ENCODE results near the gene SNAP23.
A peak's percentile ranks its signal among the peaks of the same experiment; 100 is the strongest.
"Not testable (repeated sequence)": the region's sequence is repeated elsewhere in the genome, so short reads cannot be mapped to it uniquely, and the experiment has no call there.

SNAP23 gene

DNA sequence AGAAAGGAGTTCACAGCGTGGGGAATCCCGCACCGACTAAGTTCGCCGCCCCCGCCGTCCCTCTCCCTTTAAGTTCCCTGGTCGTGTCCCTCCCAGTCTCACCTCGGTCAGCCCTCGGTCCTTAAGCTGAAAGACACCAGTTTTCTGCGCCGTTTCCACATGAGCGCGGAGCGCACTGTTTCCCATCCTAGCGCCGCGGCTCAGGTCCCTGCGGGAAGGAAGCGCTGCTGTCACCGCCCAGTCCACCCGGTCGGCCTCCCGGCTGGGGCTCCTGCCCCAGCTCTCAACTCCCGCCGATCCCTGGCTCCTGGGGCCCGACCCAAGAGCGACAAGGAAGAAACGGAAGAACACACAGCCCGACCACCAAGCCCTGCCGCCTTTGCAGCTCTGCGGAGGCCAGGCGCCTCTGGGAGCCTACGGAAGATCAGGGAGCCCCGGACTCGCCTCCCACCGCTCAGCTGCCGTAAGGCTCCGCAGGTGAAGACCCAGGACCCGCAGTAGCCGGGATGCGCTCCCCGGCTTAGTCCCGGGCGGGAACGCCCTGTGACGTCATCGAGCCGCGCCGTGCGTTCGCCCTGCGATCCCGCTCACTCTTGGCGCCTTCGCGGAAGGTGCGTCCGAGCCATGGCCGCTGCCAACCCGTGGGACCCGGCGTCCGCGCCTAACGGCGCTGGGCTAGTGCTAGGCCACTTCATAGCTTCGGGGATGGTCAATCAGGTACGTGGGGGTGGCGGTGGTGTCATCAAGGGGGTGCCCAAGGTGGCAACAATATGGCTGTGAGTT lies 53.0 kb downstream of the SNAP23 start, which contains the start of the genes HAUS2 and LRRC57:
Gene HAUS2 (plus strand): TSS at position 590 of the 783 bp plus-strand sequence. CDS start 35 bp downstream, at position 625.
Gene LRRC57 (minus strand): TSS at position 545 of the 783 bp plus-strand sequence. CDS start 359 bp downstream, at position 186.
- H3K4me1 ChIP-seq (ENCODE audit: control insufficient read depth, insufficient read depth, low read length): peaks cover 7% of the 10 kb centered on the region
- no peaks in the 10 kb centered on the region for H3K27me3 ChIP-seq (ENCODE audit: control insufficient read depth, insufficient read depth, low read length)
- peak within 1 kb of the TSS; percentile 99 for H3K9ac ChIP-seq (ENCODE audit: low read length)
- no peaks in the 10 kb centered on the region for H3K9me3 ChIP-seq (ENCODE audit: control insufficient read depth, low read length)
- peak within 1 kb of the TSS; percentile 92 for H3K4me3 ChIP-seq (ENCODE audit: low read length)
- H3K36me3 ChIP-seq (ENCODE audit: control insufficient read depth, insufficient read depth, low read length): no peaks in the 10 kb centered on the region

DNA sequence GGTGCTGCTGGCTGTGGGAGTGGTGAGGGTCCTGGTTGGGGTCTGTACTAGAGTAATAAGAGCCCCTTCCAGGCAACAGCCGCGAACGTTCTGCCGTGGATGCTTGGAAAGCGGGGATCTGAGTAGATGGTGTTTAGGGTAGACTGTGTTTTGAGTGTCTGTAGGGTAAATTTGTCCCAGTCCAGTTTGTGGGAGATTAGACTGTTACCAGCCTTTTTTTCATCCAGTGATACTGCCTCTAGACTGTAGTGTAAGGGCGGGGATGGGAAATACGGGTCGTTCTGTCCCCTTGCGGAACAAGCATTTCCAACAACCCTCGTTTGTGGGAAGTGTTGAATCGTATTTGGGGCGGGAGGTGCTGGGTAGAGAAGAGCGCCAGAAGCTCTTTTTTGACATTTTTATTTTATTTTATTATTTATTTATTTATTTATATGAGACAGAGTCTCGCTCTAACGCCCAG lies 53.6 kb downstream of the SNAP23 start:
- Histone ChIP-seq H3K9ac (ENCODE audit: low read length) (peak overlapping the region; percentile 99), H3K9me3 (ENCODE audit: control insufficient read depth, low read length) (no peaks in the 10 kb centered on the region), H3K4me1 (ENCODE audit: control insufficient read depth, insufficient read depth, low read length) (peaks cover 7% of the 10 kb centered on the region), H3K36me3 (ENCODE audit: control insufficient read depth, insufficient read depth, low read length) (no peaks in the 10 kb centered on the region), H3K4me3 (ENCODE audit: low read length) (peak overlapping the region; percentile 92), H3K27me3 (ENCODE audit: control insufficient read depth, insufficient read depth, low read length) (no peaks in the 10 kb centered on the region)

DNA sequence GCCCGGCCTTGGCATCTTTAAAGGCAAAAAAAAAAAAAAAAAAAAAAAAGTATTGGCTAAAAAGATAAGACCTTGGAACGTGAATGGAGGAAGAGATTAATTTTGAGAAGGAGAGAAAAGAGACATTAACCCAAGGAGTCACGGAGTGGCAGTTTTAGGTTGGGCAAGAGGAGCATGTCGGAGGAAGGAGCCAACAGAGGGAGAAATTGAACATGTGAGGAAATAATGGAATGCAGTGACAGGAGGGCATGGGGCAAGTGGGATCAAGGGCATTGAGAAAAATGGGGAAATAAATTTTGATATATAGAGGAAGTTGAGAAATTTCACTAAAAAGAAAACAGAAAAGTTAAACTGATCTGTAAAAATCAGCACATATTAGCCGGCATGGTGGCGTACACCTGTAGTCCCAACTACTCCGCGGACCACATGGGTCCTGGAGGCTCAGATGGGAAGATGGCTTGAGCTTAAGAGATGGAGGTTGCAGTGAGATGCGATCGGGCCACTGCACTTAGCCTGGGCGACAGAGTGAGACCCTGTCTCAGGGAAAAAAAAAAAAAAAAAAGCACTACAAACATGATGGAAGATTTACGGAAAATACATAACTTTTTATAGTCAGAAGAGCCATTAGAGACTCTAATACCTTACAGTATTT lies 54.4 kb downstream of the SNAP23 start:
- Histone ChIP-seq H3K4me1 (ENCODE audit: control insufficient read depth, insufficient read depth, low read length) (peaks cover 7% of the 10 kb centered on the region), H3K4me3 (ENCODE audit: low read length) (no peak overlapping the region), H3K9ac (ENCODE audit: low read length) (peak overlapping the region; percentile 4), H3K27me3 (ENCODE audit: control insufficient read depth, insufficient read depth, low read length) (no peaks in the 10 kb centered on the region), H3K36me3 (ENCODE audit: control insufficient read depth, insufficient read depth, low read length) (no peaks in the 10 kb centered on the region), H3K9me3 (ENCODE audit: control insufficient read depth, low read length) (no peaks in the 10 kb centered on the region)

DNA sequence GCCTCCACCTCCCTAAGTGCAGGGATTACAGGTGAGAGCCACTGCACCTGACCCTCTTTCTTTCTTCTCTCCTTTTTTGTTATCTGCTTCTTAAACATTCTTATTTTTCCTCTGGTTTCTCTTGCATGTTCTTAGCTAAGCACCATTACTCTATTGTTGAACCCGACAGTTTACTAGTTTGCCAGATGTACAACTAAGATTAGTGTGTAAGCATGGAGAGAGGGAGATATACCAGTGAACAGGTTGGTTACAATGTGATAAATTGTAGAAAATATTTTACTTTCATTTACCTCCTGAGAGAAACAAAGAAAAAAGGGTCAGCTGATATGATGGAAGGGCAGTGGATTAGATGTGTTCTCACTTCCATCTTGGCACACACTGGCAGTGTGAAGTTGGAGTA lies 58.1 kb downstream of the SNAP23 start:
- H3K27me3 ChIP-seq (ENCODE audit: control insufficient read depth, insufficient read depth, low read length): no peaks in the 10 kb centered on the region
- no peaks in the 10 kb centered on the region for H3K36me3 ChIP-seq (ENCODE audit: control insufficient read depth, insufficient read depth, low read length)
- no peaks in the 10 kb centered on the region for H3K9me3 ChIP-seq (ENCODE audit: control insufficient read depth, low read length)
- no peaks in the 10 kb centered on the region for H3K4me1 ChIP-seq (ENCODE audit: control insufficient read depth, insufficient read depth, low read length)
- no peak overlapping the region for H3K9ac ChIP-seq (ENCODE audit: low read length)
- no peak overlapping the region for H3K4me3 ChIP-seq (ENCODE audit: low read length)

DNA sequence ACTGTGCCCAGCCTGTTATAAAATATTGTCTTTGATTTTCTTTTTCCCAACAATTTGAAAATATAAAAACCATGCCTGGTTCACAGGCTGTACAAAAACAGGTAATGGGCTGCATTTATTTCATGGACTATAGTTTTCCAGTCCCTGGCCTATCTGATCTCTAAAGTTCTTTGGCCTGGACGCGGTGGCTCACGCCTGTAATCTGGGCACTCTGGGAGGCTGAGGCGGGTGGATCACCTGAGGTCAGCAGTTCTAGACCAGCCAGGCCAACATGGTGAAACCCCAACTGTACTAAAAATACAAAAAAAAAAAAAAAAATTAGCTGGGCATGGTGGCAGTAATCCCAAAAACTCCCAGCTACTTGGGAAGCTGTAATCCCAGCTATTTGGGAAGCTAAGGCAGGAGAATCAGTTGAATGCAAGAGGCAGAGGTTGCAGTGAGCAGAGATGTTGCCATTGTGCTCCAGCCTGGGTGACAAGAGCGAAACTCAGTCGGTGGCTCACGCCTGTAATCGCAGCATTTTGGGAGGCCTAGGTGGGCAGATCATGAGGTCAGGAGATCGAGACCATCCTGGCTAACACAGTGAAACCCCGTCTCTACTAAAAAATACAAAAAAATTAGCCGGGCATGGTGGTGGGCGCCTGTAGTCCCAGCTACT lies 61.2 kb downstream of the SNAP23 start:
- not testable (repeated sequence) for H3K4me3 ChIP-seq (ENCODE audit: low read length); H3K4me1 ChIP-seq (ENCODE audit: control insufficient read depth, insufficient read depth, low read length); H3K36me3 ChIP-seq (ENCODE audit: control insufficient read depth, insufficient read depth, low read length); H3K27me3 ChIP-seq (ENCODE audit: control insufficient read depth, insufficient read depth, low read length); H3K9me3 ChIP-seq (ENCODE audit: control insufficient read depth, low read length); H3K9ac ChIP-seq (ENCODE audit: low read length)

DNA sequence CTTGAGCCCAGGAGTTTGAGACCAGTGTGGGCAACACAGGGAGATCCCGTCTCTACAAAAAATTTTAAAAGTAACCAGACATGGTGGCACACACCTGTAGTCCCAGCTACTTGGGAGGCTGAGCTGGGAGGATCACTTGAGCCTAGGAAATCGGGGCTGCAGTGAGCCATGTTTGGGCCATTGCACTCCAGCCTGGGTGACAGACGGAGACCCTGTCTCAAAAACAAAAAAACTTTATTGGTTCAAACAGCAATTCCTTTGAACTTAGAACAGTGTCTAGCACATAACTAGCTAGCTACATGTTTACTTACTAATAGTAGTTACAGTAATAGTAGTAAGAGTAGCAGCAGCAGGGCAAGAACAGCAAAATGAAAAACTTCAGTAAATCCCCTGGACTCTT lies 63.3 kb downstream of the SNAP23 start:
- H3K36me3 ChIP-seq (ENCODE audit: control insufficient read depth, insufficient read depth, low read length): no peaks in the 10 kb centered on the region
- H3K4me3 ChIP-seq (ENCODE audit: low read length): no peak overlapping the region
- H3K4me1 ChIP-seq (ENCODE audit: control insufficient read depth, insufficient read depth, low read length): no peaks in the 10 kb centered on the region
- no peaks in the 10 kb centered on the region for H3K27me3 ChIP-seq (ENCODE audit: control insufficient read depth, insufficient read depth, low read length)
- H3K9me3 ChIP-seq (ENCODE audit: control insufficient read depth, low read length): no peaks in the 10 kb centered on the region
- no peak overlapping the region for H3K9ac ChIP-seq (ENCODE audit: low read length)

DNA sequence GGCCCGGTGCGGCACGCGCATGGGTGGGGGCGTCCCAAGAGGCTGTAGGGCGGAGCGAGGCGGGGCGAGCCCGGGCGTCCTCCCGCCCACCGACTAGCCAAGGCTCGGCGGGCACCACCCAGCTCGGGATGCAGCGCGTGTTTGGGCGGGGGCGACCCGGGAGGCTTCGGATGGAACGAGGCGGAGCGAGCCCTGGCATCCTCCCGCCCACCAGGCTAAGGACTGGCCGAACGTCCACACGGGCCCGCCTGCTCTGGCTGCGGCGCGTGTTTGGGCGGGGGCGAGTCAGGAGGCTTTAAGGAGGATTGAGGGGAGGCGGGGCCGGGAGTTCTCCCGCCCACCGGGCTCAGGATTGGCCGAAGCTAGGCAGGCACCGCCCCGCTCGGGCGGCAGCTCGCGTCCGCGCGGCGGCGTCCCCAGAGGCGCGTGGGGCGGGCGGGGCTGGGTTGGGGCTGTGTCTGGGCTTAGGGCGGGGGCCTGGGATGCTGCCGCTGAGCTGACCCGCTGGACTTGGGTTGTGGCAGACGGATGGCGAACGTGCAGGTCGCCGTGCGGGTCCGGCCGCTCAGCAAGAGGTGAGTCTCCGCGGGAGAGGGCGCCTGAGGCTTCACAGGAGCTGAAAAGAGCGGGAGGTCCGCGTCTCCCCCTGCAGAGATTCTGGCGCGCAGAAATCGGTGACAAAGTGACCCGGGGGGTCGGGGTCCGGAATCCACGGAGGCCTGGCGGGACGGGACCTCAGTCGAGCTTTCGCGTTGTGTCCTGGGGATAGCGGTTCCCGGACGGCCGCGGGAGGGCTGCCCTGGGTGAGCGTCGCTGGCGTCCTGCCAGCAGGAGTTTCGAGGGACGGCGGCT lies 80.0 kb downstream of the SNAP23 start, which contains the start of gene STARD9:
Gene STARD9 (plus strand): TSS at position 419 of the 852 bp plus-strand sequence. CDS start 110 bp downstream, at position 529.
- Histone ChIP-seq H3K9ac (ENCODE audit: low read length) (peak within 1 kb of the TSS; percentile 57), H3K4me3 (ENCODE audit: low read length) (peak within 1 kb of the TSS; percentile 31), H3K9me3 (ENCODE audit: control insufficient read depth, low read length) (no peaks in the 10 kb centered on the region), H3K4me1 (ENCODE audit: control insufficient read depth, insufficient read depth, low read length) (peaks cover 9% of the 10 kb centered on the region), H3K27me3 (ENCODE audit: control insufficient read depth, insufficient read depth, low read length) (peaks cover 20% of the 10 kb centered on the region), H3K36me3 (ENCODE audit: control insufficient read depth, insufficient read depth, low read length) (no peaks in the 10 kb centered on the region)

DNA sequence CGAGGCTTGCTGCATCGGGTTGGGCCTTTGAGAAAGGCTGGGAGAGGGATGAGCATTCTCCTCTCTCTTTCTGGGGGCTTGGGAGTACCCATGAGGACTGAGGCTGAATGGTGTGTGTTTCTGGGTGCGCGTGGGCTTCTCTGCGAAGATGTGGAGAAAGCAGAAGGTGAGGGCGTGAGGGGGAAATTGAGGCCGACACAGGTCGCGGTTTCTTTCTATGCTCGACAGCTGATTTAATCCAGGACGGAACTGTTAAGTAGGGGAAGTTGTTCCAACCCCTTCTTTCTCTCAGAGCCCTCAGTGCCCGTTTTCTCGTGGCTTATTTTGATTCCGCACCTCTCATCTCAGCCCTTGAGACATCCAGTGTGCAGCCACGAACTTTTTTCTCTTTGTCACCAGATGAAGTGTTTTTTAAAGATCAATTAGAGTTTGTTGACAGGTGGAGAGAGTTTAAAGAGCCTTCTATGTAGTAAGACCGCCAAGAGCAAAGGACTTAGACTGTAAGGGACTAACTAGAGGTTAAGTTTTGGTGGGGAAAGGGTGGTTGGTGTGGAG lies 80.7 kb downstream of the SNAP23 start:
- H3K9me3 ChIP-seq (ENCODE audit: control insufficient read depth, low read length): no peaks in the 10 kb centered on the region
- peaks cover 20% of the 10 kb centered on the region for H3K27me3 ChIP-seq (ENCODE audit: control insufficient read depth, insufficient read depth, low read length)
- H3K4me1 ChIP-seq (ENCODE audit: control insufficient read depth, insufficient read depth, low read length): peaks cover 13% of the 10 kb centered on the region
- H3K9ac ChIP-seq (ENCODE audit: low read length): peak overlapping the region; percentile 57
- H3K4me3 ChIP-seq (ENCODE audit: low read length): no peak overlapping the region
- H3K36me3 ChIP-seq (ENCODE audit: control insufficient read depth, insufficient read depth, low read length): no peaks in the 10 kb centered on the region

DNA sequence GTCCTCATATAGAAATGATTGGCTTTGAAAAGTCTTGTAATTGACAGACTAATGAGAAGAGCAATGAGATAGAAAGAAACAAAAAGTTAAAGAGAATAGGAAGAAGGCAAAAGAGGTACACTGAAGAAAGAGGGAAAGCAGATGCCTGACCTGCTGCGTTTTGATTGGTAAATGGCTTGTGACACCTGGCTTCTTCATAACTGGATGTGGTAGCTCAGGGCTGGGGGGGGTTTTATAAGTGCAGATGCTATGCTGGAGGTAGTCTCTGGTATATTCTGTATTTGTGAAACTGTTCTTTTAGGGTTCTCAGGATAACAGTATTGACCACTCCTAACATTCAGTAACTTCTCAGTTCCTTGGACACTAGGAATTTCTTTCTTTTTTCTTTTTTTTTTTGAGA lies 81.3 kb downstream of the SNAP23 start:
- Histone ChIP-seq H3K36me3 (ENCODE audit: control insufficient read depth, insufficient read depth, low read length) (no peaks in the 10 kb centered on the region), H3K9me3 (ENCODE audit: control insufficient read depth, low read length) (no peaks in the 10 kb centered on the region), H3K9ac (ENCODE audit: low read length) (no peak overlapping the region), H3K4me1 (ENCODE audit: control insufficient read depth, insufficient read depth, low read length) (peaks cover 17% of the 10 kb centered on the region), H3K4me3 (ENCODE audit: low read length) (no peak overlapping the region), H3K27me3 (ENCODE audit: control insufficient read depth, insufficient read depth, low read length) (peaks cover 20% of the 10 kb centered on the region)

DNA sequence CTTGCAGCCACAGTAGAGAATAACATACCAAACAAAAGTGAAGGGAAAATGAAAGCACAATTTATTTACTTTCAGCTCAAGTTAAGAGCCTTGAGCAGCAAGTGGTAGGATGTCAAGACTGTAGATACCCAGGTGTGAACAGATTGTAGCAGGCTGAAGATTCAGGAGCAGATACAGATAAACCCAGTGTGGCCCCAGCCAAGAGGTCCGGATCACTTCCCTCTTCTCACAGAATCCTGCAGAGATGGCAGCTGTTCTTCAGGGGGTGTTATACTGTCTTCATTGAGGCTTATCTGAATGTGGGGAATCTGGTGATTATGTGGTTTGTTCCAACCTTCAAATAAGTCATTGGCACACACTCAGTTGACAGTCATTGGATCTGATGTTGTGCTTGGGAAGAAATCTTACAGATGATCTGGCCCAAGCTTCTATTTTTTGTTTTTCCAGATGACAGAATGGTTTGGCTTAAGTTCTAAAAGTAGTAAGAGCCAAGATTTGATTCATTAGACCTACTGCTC lies 82.1 kb downstream of the SNAP23 start:
- Histone ChIP-seq H3K9me3 (ENCODE audit: control insufficient read depth, low read length) (no peaks in the 10 kb centered on the region), H3K36me3 (ENCODE audit: control insufficient read depth, insufficient read depth, low read length) (no peaks in the 10 kb centered on the region), H3K27me3 (ENCODE audit: control insufficient read depth, insufficient read depth, low read length) (peaks cover 20% of the 10 kb centered on the region), H3K9ac (ENCODE audit: low read length) (no peak overlapping the region), H3K4me1 (ENCODE audit: control insufficient read depth, insufficient read depth, low read length) (peaks cover 20% of the 10 kb centered on the region), H3K4me3 (ENCODE audit: low read length) (no peak overlapping the region)

DNA sequence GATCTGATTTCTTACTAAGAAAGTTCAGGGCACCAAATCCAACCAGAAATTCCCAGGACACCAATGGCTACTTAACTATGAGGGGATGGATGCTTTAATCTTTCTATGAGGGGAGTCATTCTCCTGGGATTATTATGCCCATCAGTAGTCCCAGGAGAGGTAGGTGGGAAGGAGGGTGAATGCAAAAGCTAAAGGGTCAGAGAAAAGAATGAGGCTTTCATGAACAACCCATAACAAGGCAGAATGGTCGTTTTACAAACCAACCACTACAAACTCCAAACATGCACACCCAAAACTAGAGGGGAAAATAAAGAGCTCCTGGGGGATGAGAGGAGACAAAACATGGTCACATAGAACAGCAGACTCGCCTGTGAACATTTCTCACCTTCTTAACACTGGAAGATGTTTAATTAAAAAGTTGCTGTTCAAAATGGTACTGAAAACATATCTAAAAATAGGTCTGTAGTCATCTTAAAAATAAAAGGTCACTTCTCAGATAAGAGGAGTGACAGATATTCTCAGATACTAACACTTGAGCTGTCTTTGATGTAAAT lies 83.6 kb downstream of the SNAP23 start:
- peaks cover 20% of the 10 kb centered on the region for H3K4me1 ChIP-seq (ENCODE audit: control insufficient read depth, insufficient read depth, low read length)
- H3K9me3 ChIP-seq (ENCODE audit: control insufficient read depth, low read length): no peaks in the 10 kb centered on the region
- no peak overlapping the region for H3K4me3 ChIP-seq (ENCODE audit: low read length)
- no peaks in the 10 kb centered on the region for H3K36me3 ChIP-seq (ENCODE audit: control insufficient read depth, insufficient read depth, low read length)
- no peak overlapping the region for H3K9ac ChIP-seq (ENCODE audit: low read length)
- H3K27me3 ChIP-seq (ENCODE audit: control insufficient read depth, insufficient read depth, low read length): peaks cover 20% of the 10 kb centered on the region

Data from mucosa of stomach (tissue), 1 donor.